CD4-positive, alpha-beta T cell treated with Interleukin-12 subunit alpha and Interleukin-12 subunit beta, for 1 hour (primary cell): Measurements from ENCODE around the gene SHB.

Experiments used
- DNase-seq: peaks from one replicate; pipeline ENCODE4 v3.0.0-alpha.2; 2020

SHB gene

DNA sequence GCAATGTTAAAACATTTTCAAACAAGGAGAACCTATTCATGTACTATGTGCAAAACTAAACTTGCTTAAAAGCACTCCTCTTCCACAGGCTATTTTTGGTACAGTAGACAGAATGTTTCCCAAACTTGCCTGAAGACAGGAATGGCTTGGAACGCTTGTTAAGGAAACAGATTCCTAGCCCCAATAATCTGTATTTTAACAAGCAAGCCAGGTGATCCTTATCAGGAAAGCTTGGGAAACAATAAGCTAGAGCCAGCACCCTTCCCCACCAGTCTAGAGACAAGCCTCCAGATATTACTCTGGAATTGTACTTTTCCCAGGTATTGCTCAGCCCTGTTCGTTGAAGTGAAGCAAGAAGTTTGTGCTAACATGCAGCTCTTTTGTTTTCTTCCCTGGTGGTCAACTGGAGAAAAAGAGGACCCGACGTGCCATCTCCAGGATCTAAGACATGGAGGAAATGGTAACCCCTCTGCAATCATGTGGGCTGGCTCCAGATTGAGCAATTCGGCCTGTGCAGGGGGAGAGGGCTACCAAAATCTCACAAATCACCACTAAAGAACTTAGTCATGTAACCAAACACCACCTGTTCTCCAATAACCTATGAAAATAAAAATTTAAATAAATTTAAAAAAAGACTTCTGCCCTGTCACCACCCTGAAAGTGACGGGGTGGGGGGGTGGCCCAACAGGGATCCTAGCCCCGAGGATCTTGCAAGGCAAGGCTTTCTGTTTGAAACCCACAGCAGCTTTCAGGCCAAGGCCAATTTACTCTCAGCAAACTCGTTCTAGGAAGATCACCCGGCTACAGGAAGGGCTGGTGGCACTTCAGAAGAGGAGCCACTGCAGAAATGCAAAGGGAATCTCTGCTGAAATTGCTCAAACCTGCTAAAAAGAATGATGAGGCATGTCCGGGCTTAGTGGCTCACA is 48.6 kb downstream of the SHB start:
- no peak for DNase-seq

DNA sequence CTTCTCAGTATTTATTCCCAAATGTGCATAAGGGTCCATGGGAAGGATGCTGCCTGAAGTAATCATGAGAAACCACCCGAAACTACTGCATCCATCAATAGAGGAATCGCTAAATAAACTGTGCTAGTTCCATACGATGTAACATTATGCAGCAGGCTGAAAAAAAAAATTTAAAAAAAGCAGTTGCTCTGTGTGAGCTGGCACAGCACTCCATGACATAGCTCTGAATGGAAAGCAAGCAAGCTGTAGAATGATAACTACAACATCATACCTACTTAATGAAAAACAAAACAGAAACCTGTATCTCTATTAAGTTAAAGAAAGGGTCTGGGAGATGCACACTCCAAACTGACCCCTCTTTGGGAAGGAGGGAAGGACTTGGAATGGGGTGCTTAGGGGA is 49.3 kb downstream of the SHB start:
- DNase-seq = no peak

GRCh38 chr9:38018958-38019602 is 49.9 kb downstream of the SHB start:
- no peak for DNase-seq

DNA sequence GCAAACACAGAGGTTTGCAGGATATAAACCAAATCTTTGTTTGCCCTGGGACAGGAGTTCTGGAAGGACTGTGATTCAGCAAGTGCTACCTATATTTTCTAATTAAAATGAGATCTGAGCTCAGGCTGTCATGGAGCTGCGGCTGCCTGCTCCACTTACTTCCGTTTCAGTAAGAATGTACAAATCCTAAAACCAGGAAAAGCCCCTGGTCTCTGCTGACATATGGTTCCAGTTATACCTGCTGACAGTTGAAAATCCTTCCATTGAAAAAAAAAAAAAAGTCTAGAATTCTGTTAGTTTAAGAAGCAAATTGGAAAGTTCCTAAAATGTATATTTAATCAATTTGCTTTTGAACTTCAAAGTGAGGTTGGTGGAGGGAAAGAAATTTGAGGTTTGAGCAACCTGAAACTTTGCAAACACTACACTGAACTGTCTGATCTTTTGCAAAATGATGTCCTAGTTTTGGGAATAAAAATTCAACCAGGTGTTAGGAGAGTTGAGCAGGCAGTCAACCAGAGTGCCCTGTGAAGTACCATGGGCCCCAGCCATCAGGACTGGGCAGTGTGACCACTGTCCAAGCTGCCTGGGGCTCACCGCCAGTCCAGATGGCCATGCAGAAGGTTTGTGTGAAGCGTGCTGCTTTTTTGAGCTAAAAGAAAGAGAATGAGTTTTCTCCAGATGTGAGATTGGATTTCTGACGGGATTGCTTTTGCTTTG is 50.6 kb downstream of the SHB start:
- DNase-seq = no peak

DNA sequence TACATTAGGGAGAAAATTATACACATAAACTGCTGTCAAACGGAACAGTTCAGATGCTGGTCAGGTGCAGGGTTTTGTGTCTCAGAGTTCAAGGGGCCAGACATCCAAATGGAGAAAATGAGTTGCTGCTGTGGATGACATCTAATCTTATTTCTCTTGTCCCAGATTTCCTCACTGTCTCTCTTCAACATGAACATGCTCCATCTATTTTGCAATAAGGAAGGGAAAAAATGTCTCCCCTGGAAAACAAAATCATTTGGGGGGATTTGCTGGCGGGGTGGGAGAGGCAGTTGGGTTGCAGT is 51.2 kb downstream of the SHB start:
- no peak for DNase-seq

DNA sequence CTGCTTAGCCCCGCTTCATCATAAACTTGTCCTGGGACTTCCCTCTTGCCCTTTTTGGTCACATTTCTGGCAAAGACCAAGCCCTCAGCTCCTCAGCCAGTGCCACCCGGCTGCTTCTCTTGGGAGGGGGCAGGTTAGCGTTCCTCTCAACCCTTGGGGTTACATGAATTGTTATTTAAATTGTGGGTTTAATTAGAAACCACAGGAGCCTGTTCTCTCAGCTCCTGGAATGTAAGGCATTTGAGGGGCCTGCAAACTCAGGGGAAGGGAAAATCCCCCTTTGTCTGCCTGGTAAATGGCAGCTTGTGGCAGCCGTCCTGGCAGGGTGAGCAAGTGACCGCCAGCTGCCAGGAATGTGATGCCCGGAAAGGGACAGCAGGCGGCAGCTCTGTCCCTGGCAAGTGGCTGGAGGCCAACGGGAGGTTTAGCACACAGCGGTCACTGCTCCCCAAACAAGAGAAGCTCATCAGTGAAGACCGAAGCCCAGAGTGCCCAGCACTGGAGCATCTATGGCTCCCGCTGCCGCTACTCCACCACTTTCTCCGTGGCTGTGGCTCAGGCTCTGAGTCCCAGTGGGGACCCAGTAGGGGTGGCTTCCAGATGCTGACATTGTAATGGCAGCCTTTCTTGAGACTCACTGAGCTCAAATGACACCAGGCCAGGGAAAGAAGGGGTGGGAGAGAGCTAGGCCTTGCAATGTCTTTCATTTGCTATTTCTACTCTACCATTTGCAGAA is 51.7 kb downstream of the SHB start:
- DNase-seq = no peak

GRCh38 chr9:38016375-38017135 is 52.5 kb downstream of the SHB start:
- DNase-seq = no peak

DNA sequence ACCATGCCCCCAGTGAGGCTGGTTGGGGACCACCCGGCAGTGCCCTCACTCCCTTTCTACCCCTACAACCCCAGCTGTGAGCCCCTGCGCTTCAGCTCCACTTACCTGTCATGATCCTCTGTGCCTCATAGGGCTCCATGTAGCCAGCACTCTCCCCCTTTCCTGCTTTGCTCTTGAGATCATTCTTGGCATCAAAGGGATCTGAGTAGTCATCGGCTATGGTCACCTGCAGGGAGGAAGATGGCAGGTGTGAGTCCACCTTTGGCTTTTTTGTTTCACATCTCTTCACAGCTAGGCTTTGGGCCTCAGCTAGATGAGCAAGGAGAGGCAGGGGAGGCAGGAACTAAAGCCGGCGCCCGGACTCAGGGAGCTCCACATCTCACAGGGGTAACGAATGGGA is 53.1 kb downstream of the SHB start:
- no peak for DNase-seq

GRCh38 chr9:38015266-38015665 is 53.8 kb downstream of the SHB start:
- no peak for DNase-seq

DNA sequence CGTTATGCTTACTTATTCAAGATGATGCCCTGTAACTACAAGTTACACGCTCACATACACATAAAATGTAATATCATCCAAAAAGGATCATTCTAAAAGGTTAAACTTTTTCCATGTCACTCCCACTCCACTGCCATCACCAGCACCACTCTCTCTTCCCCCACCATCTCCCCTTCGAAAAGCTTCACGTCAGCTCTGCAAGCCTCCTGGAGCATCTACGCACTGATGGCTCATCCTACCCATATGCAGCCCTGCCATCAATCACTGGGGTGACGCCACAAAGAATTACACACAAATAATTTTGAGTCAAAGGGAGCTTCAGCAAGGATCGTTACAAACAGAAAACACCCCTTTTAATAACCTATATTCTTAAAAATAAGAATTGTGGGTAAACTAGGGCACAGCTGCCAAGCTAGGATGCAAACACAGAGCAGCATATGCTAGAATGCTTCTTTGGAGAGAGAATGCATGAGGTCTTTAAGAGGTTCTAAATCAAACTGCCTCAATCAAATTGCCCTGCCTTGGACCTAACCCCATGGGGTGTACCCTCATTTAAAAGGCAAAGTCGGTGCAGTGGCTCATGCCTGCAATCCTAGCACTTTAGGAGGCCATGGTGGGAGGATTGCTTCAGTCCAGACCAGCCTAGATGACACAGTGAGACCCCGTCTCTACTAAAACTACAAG is 56.1 kb downstream of the SHB start:
- DNase-seq = no peak

DNA sequence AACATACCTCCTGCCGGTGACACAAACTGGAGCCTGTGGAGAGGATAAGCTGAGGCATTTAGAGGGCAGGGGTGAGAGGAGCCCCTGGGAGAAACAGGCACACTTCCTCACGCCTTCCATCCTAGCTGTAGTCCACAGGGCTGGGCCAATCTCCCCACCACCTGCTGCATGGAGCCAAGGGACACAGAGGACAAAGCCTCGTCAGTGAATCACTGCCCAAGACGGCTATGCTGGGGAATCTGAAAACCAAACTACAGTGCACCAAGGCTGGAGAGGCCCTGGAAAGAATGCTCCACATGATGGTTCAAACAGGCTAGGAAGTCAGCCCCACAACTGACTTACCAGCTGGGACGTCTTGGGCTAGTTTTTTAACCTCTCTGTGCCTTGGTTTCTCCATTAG is 57.0 kb downstream of the SHB start:
- no peak for DNase-seq

GRCh38 chr9:38010918-38011704 is 57.9 kb downstream of the SHB start:
- DNase-seq = no peak

DNA sequence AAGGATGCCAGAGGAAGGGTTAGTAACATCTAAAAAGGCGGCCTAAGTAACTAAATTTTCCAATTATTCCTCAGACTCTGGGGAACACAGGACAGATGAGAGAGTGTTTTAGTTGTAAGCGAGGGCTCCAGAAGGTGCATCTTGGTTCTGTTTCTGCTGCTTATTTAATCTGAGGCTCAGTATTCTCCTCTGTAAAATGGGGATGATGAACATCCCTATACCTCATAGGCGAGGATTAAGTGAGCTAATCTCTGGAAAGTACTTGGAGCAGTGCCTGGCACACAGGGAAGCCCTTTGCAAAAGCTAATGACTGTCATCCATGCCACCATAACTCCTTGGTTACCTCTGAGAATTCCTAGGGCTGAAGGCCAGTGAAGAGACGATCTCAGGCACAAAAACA is 59.0 kb downstream of the SHB start:
- no peak for DNase-seq

DNA sequence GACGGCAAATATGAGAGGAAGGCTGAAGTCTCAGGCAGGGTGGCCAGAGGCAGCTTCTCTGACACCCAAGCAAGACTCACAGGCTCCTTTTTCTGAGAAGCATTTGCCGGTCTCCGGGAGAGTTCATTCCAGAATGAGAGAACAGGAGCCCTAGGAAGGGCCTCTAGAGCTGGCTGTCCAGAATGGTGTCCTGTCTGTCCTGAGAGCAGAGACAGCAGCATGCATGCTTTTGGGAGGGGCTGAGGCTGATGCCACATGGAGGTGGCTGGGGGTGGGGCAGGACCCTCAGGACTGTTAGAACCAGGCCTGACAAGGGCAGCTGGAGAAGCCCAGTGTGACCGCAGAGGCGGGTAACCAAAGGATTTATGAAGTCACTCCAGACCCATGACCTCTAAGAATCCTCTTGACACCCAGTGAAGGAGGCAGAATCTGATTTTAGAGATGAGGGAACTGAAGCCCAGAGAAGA is 60.0 kb downstream of the SHB start:
- no peak for DNase-seq

DNA sequence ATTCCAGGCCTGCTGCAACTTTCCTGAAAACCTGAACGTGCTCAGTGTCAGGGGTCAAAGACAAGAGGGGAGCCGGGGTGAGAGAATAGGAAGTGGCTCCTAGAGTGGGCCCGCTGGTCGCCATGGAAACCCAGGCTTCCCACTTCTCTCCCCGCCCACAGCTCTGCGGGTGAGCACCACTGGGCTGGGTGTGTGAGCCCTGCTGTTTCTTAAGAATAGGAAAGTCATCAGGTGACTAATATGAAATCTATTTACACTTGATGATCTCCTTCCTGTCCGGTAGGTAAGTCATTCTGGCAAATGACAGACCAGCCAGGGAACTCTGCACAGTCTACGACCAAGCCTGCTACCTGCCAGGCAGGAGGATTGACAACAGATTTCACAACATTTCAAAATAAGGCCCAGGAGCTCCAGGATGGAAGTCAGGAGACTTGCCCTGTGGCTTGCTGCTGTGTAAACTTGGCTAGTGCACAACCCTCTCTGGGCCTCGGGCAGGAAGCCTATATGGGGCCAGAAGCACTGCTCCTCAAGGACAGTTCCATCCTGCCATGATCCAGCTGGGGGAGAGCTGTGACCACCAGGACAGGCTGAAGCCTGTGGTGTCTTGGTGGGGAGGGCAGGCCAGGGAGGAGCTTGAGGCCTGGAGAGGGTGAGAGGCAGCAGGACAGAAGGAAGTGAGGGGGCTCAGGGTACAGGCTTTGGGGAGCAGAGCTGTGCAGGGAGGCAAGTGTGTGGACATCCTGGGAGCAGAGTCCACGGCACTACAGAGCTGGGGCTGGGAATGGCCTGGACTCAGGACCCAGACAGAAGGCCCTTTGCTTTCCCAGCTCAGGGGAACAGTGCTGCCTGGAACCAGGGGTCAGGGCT is 60.6 kb downstream of the SHB start:
- DNase-seq = peak; percentile 32

GRCh38 chr9:38007016-38007415 is 62.0 kb downstream of the SHB start:
- DNase-seq = no peak

DNA sequence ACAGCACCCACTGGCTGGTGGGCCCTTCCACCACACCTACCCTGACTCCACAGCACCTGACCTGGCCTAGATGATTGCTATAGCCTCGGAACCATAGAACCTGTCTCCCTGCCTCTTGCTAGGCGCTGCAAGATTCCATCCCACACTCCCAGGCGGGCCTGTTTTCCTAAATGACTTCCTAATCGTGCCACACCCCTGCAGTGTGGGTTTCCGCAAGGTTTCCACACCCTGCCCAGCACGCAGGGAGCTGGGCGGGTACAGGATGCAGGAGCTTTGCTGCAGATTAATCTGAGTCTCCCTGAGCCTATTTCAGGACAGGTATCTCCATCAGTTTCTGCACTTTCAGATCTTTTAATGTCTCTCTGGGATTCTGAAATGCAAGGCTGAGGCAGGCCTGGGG is 62.9 kb downstream of the SHB start:
- DNase-seq = no peak

GRCh38 chr9:38004809-38005560 is 64.0 kb downstream of the SHB start:
- no peak for DNase-seq
